HepG2 (cell line): Measurements from ENCODE around the gene TOM1L2. TPM values are rescaled to one million over a fixed set of nuclear protein-coding genes. Genes with fewer than 3 reads are reported as not detected.
A peak's percentile ranks its signal among the peaks of the same experiment; 100 is the strongest.

Experiments
- ASH2L ChIP-seq: fragments of 300-600, 200-600 bp; sonication (generic); IDR thresholded peaks from 2 replicates; pipeline ENCODE4 v1.7.0; 2017; ENCODE audit warnings: low read depth, mild to moderate bottlenecking, moderate library complexity, mixed read lengths, low read length; ENCODE audit not compliant: insufficient read length
- BORCS8-MEF2B ChIP-seq: sonication (generic); formaldehyde crosslinking; IDR thresholded peaks from 2 replicates; pipeline ENCODE4 v1.8.0; 2022; ENCODE audit warnings: mild to moderate bottlenecking, missing genetic modification reagents
- FLYWCH1 ChIP-seq: sonication (generic); formaldehyde crosslinking; IDR thresholded peaks from 2 replicates; pipeline ENCODE4 v1.8.1; 2023; ENCODE audit warnings: mild to moderate bottlenecking, missing genetic modification reagents
- FOSL2 ChIP-seq: sonication (generic); formaldehyde crosslinking; IDR thresholded peaks from 2 replicates; pipeline ENCODE4 v1.4.0; 2020; ENCODE audit warnings: missing genetic modification reagents
- HNF4A ChIP-seq: sonication (generic); formaldehyde crosslinking; IDR thresholded peaks from 2 replicates; pipeline ENCODE4 v1.4.0; 2020; ENCODE audit warnings: missing genetic modification reagents
- LCORL ChIP-seq, 2 experiments: fragments of 450-650 bp in 1 of 2; sonication (generic) in 1 of 2; formaldehyde crosslinking in 1 of 2; IDR thresholded peaks; 2 replicates each; pipeline versions ENCODE4 v1.5.0 to v1.6.1; 2017 to 2020; ENCODE audit warnings: antibody characterized with exemption in 1 of 2, missing genetic modification reagents in 1 of 2
- PBX2 ChIP-seq: IDR thresholded peaks from 2 replicates; pipeline ENCODE4 v1.6.1; 2016; ENCODE audit warnings: control low read depth
- RARA ChIP-seq: IDR thresholded peaks from 2 replicates; pipeline ENCODE4 v1.6.1; 2016; ENCODE audit warnings: missing genetic modification reagents, missing compliant biosample characterization
- SALL1 ChIP-seq: sonication (generic); formaldehyde crosslinking; IDR thresholded peaks from 2 replicates; pipeline ENCODE4 v1.8.0; 2022; ENCODE audit warnings: mild to moderate bottlenecking, missing genetic modification reagents
- SIX1 ChIP-seq: sonication (generic); formaldehyde crosslinking; IDR thresholded peaks from 2 replicates; pipeline ENCODE4 v1.4.0; 2020; ENCODE audit warnings: missing genetic modification reagents, borderline replicate concordance
- SIX4 ChIP-seq: sonication (generic); formaldehyde crosslinking; IDR thresholded peaks from 2 replicates; pipeline ENCODE4 v1.4.0; 2020; ENCODE audit warnings: missing genetic modification reagents
- SKI ChIP-seq: fragments of 450-650 bp; IDR thresholded peaks from one replicate; pipeline ENCODE4 v1.6.1; 2018; ENCODE audit warnings: mild to moderate bottlenecking; ENCODE audit not compliant: partially characterized antibody
- TARDBP ChIP-seq: sonication (generic); formaldehyde crosslinking; IDR thresholded peaks from 2 replicates; pipeline ENCODE4 v1.8.0; 2022; ENCODE audit warnings: mild to moderate bottlenecking, missing genetic modification reagents
- ZNF431 ChIP-seq: sonication (generic); formaldehyde crosslinking; IDR thresholded peaks from 2 replicates; pipeline ENCODE4 v1.9.0; 2022; ENCODE audit warnings: missing genetic modification reagents, low read depth, mild to moderate bottlenecking, borderline replicate concordance
- ZSCAN21 ChIP-seq: sonication (generic); formaldehyde crosslinking; IDR thresholded peaks from 2 replicates; pipeline ENCODE4 v1.8.0; 2022; ENCODE audit warnings: mild to moderate bottlenecking, missing genetic modification reagents, moderate library complexity, borderline replicate concordance
- polyA plus RNA-seq, 8 experiments: library from polyadenylated mRNA; depleted of rRNA in 3 of 8; stranded (reverse) in 7 of 8; unstranded in 1 of 8; fragments of >200 nt; fragmentation: Illumina TruSeq in 4 of 8; extraction: Trizol in 4 of 8; gene quantifications; 2 replicates each; pipeline versions ENCODE4 v1.2.1 to v1.2.3, GENCODE V29; 2011 to 2016; ENCODE audit warnings: low read depth in 4 of 8, missing spikeins in 1 of 8, mixed read lengths in 1 of 8; ENCODE audit not compliant: insufficient read depth in 1 of 8
- total RNA-seq, 5 experiments: library from RNA; depleted of rRNA; stranded (reverse); fragments of >200 nt; fragmentation: Illumina TruSeq; extraction: Trizol; gene quantifications; 2 replicates each; pipeline ENCODE4 v1.2.3, GENCODE V29; 2016; ENCODE audit warnings: low read depth in 1 of 5
- TF ChIP-seq, protein P1 (sequence below): sonication (generic); formaldehyde crosslinking; IDR thresholded peaks from 2 replicates; pipeline ENCODE4 v1.8.1; 2023; ENCODE audit warnings: mild to moderate bottlenecking, moderate library complexity, missing genetic modification reagents
- TF ChIP-seq, protein P2 (sequence below), 2 experiments: fragments of 450-650 bp in 1 of 2; sonication (generic) in 1 of 2; formaldehyde crosslinking in 1 of 2; IDR thresholded peaks; 2 replicates each; pipeline versions ENCODE4 v1.6.1 to v1.8.0; 2016 to 2022; ENCODE audit warnings: antibody characterized with exemption in 1 of 2, mild to moderate bottlenecking in 1 of 2, missing genetic modification reagents in 1 of 2

The TOM1L2 gene
- total and polyA plus RNA-seq, 2 of the 13 experiments (the other 11 are each of a cell fraction or from before 2014, with no cell fraction given) = 4.7 to 7.4 TPM

GRCh38 chr17:17921192-17922069, 50.8 kb downstream of the TOM1L2 start (continued):
- TF ChIP-seq RARA (0 out of 2 replicates have a peak, but pooled peaks have one; percentile 21), TARDBP (CRISPR knock-in tag) (0 out of 2 replicates have a peak, but pooled peaks have one; percentile 24), SIX4 (peak; percentile 88; the same call in 1 of the 2 replicates), SKI (no peak), HNF4A (CRISPR knock-in tag) (peak; percentile 39), BORCS8-MEF2B (CRISPR knock-in tag) (0 out of 2 replicates have a peak, but pooled peaks have one; percentile 46), PBX2 (CRISPR knock-in tag) (0 out of 2 replicates have a peak, but pooled peaks have one; percentile 9), ZNF431 (CRISPR knock-in tag) (no peak), FLYWCH1 (no peak), LCORL (IDR thresholded peaks at IDR 0.05) (peak; percentile 84), LCORL (CRISPR knock-in tag; IDR thresholded peaks at IDR 0.05) (peak; percentile 74), SIX1 (CRISPR knock-in tag) (peak; percentile 89), ZSCAN21 (CRISPR knock-in tag) (no peak), FOSL2 (CRISPR knock-in tag) (peak; percentile 87), SALL1 (CRISPR knock-in tag) (0 out of 2 replicates have a peak, but pooled peaks have one; percentile 18), ASH2L (peak; percentile 36)
- TF ChIP-seq, protein P1, sequence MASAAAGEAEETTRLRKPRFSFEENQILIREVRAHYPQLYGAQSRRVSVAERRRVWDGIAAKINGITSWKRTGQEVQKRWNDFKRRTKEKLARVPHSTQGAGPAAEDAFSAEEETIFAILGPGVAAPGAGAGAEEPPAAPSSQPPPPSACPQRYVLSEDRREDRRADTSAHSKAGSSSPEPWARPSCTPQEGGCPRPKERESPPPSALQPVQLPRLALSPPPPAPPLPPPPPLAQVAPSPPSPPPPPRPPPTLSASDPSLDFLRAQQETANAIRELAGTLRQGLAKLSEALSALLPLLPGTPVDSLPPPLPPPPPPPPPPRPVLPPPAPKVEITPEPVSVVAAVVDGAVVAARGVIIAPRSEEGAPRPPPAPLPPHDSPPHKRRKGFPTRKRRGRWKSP (CRISPR knock-in tag) = no peak
- TF ChIP-seq, protein P2, sequence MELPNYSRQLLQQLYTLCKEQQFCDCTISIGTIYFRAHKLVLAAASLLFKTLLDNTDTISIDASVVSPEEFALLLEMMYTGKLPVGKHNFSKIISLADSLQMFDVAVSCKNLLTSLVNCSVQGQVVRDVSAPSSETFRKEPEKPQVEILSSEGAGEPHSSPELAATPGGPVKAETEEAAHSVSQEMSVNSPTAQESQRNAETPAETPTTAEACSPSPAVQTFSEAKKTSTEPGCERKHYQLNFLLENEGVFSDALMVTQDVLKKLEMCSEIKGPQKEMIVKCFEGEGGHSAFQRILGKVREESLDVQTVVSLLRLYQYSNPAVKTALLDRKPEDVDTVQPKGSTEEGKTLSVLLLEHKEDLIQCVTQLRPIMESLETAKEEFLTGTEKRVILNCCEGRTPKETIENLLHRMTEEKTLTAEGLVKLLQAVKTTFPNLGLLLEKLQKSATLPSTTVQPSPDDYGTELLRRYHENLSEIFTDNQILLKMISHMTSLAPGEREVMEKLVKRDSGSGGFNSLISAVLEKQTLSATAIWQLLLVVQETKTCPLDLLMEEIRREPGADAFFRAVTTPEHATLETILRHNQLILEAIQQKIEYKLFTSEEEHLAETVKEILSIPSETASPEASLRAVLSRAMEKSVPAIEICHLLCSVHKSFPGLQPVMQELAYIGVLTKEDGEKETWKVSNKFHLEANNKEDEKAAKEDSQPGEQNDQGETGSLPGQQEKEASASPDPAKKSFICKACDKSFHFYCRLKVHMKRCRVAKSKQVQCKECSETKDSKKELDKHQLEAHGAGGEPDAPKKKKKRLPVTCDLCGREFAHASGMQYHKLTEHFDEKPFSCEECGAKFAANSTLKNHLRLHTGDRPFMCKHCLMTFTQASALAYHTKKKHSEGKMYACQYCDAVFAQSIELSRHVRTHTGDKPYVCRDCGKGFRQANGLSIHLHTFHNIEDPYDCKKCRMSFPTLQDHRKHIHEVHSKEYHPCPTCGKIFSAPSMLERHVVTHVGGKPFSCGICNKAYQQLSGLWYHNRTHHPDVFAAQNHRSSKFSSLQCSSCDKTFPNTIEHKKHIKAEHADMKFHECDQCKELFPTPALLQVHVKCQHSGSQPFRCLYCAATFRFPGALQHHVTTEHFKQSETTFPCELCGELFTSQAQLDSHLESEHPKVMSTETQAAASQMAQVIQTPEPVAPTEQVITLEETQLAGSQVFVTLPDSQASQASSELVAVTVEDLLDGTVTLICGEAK (IDR thresholded peaks at IDR 0.05) = no peak
- TF ChIP-seq, protein P2 (CRISPR knock-in tag; IDR thresholded peaks at IDR 0.05) = no peak
